IgD-negative memory B cell (primary cell): ENCODE measurements around the gene KIF3B. TPM values are rescaled to one million over a fixed set of nuclear protein-coding genes. Genes with fewer than 3 reads are reported as not detected.
"Not testable (repeated sequence)": the region's sequence is repeated elsewhere in the genome, so short reads cannot be mapped to it uniquely, and the experiment has no call there.

Experiments
- H3K27ac Mint-ChIP-seq, 3 donors: one replicate each; pipeline ENCODE4 v1.8.0; 2020 to 2022; ENCODE audit warnings: mild to moderate bottlenecking in 3 of 3, mixed read lengths in 3 of 3, moderate library complexity in 1 of 3
- H3K27me3 Mint-ChIP-seq: one replicate; pipeline ENCODE4 v1.8.0; 2021; ENCODE audit warnings: mixed read lengths
- H3K36me3 Mint-ChIP-seq: one replicate; pipeline ENCODE4 v1.8.0; 2020; ENCODE audit warnings: mild to moderate bottlenecking, mixed read lengths
- H3K4me1 Mint-ChIP-seq, 3 donors: one replicate each; pipeline ENCODE4 v1.8.0; 2020 to 2022; ENCODE audit warnings: mixed read lengths in 3 of 3, mild to moderate bottlenecking in 1 of 3
- H3K4me3 Mint-ChIP-seq, 4 donors: one replicate each; pipeline ENCODE4 v1.8.0; 2020 to 2022; ENCODE audit warnings: mild to moderate bottlenecking in 4 of 4, mixed read lengths in 4 of 4, moderate library complexity in 3 of 4
- H3K9me3 Mint-ChIP-seq, 3 donors: one replicate each; pipeline ENCODE4 v1.8.0; 2020 to 2021; ENCODE audit warnings: mixed read lengths in 3 of 3, mild to moderate bottlenecking in 1 of 3
- polyA plus RNA-seq: library from polyadenylated mRNA; unstranded; fragments of 300-500 nt; fragmentation: Illumina TruSeq; gene quantifications from one replicate; pipeline ENCODE4 v1.2.3, GENCODE V29; 2021

Gene KIF3B
- polyA plus RNA-seq, 1 donor from 2014 or later, result 6.9 TPM

- H3K27ac Mint-ChIP-seq, H3K4me3 Mint-ChIP-seq, H3K9me3 Mint-ChIP-seq, H3K27me3 Mint-ChIP-seq, H3K4me1 Mint-ChIP-seq: not testable (repeated sequence)
- peaks cover 11% of the 10 kb centered on the region for H3K36me3 Mint-ChIP-seq
These were observed 44.8 kb downstream of the KIF3B start for GRCh38 chr20:32322260-32322659.

GRCh38 chr20:32323761-32324160, 46.3 kb downstream of the KIF3B start:
- not testable (repeated sequence) for H3K9me3 Mint-ChIP-seq, H3K27ac Mint-ChIP-seq, H3K27me3 Mint-ChIP-seq, H3K4me1 Mint-ChIP-seq, H3K4me3 Mint-ChIP-seq
- peaks cover 15% of the 10 kb centered on the region for H3K36me3 Mint-ChIP-seq

- Mint-ChIP-seq H3K9me3 (no peaks in the 10 kb centered on the region), H3K4me3 (no peak overlapping the region), H3K4me1 (peaks cover 0 to 4% (median 2%) of the 10 kb centered on the region in 3 donors), H3K36me3 (peaks cover 10% of the 10 kb centered on the region), H3K27me3 (no peaks in the 10 kb centered on the region), H3K27ac (peak overlapping the region in 1 of 3 donors; percentile 16)
These were observed 48.5 kb downstream of the KIF3B start for GRCh38 chr20:32325706-32326503.

- Mint-ChIP-seq H3K27ac (peak overlapping the region in 1 of 3 donors; percentile 16), H3K4me3 (no peak overlapping the region), H3K36me3 (peaks cover 8% of the 10 kb centered on the region), H3K4me1 (peaks cover 0 to 3% (median under 1%) of the 10 kb centered on the region in 3 donors), H3K9me3 (no peaks in the 10 kb centered on the region), H3K27me3 (no peaks in the 10 kb centered on the region)
These were observed 49.0 kb downstream of the KIF3B start for GRCh38 chr20:32326504-32326845.

DNA sequence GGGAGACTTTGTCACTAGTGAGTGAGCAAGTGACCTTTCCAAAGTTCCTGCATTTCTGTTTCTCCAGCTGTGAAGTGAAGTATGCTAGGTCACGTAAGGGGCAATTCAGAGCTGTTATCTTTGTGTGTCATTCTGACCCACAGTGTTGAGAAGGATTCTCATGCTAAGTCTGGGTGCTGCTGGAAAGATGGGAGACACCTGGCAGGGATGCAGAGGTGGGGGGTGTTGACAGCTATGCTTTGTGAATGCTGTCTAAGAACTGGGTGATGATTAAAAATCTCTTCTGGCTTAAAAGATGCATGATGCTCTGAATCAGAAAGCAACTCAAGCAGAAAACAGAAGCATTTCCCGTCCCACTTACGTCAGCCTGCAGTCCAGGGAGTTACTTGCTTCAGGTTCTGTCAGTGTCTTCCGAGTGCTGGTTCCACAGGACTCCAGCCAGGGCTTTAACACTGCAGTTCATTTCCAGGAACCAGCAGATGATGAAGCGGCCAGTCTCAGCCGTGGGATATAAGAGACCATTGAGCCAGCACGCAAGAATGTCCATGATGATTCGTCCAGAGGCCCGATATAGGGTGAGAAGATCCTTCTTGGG, 49.7 kb downstream of the KIF3B start:
- Mint-ChIP-seq H3K4me3 (no peak overlapping the region), H3K27ac (no peak overlapping the region), H3K27me3 (no peaks in the 10 kb centered on the region), H3K36me3 (peaks cover 8% of the 10 kb centered on the region), H3K4me1 (peaks cover 3 to 6% (median 4%) of the 10 kb centered on the region in 3 donors), H3K9me3 (no peaks in the 10 kb centered on the region)

DNA sequence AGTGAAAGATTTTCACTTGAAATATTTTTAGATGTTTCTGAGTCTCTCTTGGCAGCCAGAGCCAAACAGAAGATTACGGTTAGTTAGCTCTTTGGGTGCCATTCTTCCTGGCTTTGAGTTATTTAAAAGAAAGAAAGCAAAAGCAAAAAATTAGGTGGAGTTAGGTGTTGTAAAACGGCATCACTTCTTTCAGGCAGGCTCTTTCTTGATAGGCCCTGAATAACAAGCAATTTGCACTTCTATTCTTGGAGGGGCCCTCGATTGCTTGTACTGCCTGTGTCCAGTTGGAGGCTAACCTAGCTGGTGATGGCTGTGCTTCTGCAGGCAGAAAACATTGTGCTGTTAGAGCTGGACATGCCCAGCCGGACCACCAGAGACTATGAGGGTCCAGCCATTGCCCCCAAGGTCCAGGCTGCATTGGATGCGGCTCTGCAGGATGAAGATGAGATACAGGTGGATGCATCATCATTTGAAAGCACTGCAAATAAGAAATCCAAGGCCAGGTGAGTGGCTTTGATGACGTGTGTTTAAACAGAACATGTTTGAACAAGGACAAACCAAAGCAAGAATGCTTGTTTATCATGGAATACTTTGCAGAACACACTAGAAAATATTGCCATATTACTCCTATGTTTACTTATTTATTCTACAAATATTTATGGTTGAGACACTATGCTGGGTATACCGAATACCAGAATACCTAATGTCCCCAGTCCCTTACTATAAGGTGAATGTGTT, 52.5 kb downstream of the KIF3B start:
- H3K36me3 Mint-ChIP-seq, result peaks cover 8% of the 10 kb centered on the region
- H3K27ac Mint-ChIP-seq, result peak overlapping the region in 1 of 3 donors; percentile 19

GRCh38 chr20:32330555-32330897, 53.1 kb downstream of the KIF3B start:
- peaks cover 8% of the 10 kb centered on the region for H3K36me3 Mint-ChIP-seq
- H3K27ac Mint-ChIP-seq, result peak overlapping the region in 1 of 3 donors; percentile 19
- H3K27me3 Mint-ChIP-seq, result no peaks in the 10 kb centered on the region
- no peaks in the 10 kb centered on the region for H3K9me3 Mint-ChIP-seq
- H3K4me1 Mint-ChIP-seq, result peaks cover 22 to 30% (median 25%) of the 10 kb centered on the region in 3 donors
- H3K4me3 Mint-ChIP-seq, result no peak overlapping the region

More for the DNA sequence above, 52.5 kb downstream of the KIF3B start:
- no peaks in the 10 kb centered on the region for H3K9me3 Mint-ChIP-seq
- no peaks in the 10 kb centered on the region for H3K27me3 Mint-ChIP-seq
- no peak overlapping the region for H3K4me3 Mint-ChIP-seq
- peaks cover 22 to 30% (median 25%) of the 10 kb centered on the region in 3 donors for H3K4me1 Mint-ChIP-seq

GRCh38 chr20:32332614-32333013, 55.2 kb downstream of the KIF3B start:
- Mint-ChIP-seq H3K9me3 (no peaks in the 10 kb centered on the region), H3K27me3 (no peaks in the 10 kb centered on the region), H3K36me3 (peaks cover 4% of the 10 kb centered on the region), H3K4me1 (peaks cover 28 to 34% (median 30%) of the 10 kb centered on the region in 3 donors), H3K4me3 (no peak overlapping the region), H3K27ac (peak overlapping the region in 2 of 3 donors; percentile 10 to 76)

DNA sequence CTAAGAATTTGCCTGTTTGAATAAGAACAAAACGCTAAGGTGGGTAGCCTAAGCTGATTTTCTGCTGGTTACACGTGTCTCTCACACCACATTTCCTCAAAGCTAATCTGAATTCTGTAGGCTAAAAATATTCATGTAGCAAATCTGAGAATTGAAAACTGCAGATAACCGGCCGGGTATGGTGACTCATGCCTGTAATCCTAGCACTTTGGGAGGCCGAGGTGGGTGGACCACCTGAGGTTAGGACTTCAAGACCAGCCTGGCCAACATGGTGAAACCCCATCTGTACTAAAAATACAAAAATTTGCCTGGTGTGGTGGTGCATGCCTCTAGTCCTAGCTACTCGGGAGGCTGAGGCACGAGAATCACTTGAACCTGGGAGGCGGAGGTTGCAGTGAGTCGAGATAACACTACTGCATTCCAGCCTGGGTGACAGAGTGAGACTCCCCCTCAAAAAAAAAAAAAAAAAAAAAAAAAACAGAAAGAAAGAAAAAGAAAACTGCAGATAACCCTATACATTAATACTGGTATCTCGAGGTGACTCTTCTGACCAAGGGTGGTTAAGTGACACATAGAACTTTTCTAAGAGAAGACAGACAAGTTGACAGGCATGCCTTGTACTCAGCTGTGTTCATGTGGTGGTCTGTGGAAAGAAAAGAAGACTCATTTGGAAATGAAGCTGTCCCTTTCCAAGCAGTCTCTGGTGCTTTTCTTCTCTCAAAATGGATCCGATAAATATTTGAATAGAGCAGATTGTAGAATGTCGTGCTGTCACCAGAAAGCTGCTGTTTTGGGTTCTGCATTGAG, 55.9 kb downstream of the KIF3B start:
- no peaks in the 10 kb centered on the region for H3K9me3 Mint-ChIP-seq

DNA sequence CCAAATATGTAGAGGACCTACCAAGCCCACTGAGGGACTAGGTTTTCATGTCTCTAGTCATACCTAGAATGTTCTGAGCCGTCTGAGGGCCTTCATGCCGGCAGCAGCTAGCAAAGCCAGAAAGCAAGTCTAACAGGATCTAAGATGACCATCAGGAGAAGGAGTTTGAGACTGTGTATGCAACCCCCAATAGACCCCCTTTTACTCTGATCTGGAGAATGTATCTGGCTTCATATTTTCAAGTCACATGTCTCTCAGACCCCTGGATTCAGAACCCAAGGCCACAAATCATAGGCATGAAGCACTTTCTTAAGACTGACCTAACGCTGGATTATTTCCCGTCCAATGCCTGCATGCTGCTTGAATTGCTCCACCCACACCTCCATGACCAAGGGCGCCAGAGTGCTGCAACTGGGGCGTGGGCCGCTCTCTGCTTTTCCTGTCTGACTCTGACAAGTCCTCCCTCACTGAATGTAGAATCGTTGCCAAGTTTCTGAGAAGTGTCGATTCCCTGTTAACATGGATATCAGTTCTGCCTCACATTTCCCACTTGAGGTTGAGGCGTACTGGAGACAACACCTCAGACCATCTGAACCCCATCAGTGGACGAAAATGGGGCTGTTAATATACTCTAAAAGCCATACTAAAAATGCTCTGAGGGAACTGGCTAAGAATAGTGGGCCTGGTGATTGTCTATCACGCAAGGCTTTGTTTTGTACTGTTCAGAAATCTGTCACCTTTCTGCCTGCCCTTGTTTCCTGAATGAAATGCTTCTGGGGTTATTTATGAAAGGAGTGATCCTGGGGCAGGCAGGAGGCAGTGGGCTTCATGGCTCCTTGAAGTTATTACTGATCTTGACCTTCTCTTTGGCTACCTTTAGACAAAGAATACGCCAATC, 56.8 kb downstream of the KIF3B start:
- H3K36me3 Mint-ChIP-seq, result peaks cover 2% of the 10 kb centered on the region
- peaks cover 30 to 34% (median 33%) of the 10 kb centered on the region in 3 donors for H3K4me1 Mint-ChIP-seq
- peak overlapping the region; percentile 5 to 89 (median 56) for H3K4me3 Mint-ChIP-seq
- H3K9me3 Mint-ChIP-seq, result no peaks in the 10 kb centered on the region
- H3K27ac Mint-ChIP-seq, result peak overlapping the region; percentile 36 to 80 (median 71)
- H3K27me3 Mint-ChIP-seq, result no peaks in the 10 kb centered on the region

More for the DNA sequence above, 55.9 kb downstream of the KIF3B start:
- Mint-ChIP-seq H3K4me1 (peaks cover 30 to 34% (median 33%) of the 10 kb centered on the region in 3 donors), H3K4me3 (peak overlapping the region in 3 of 4 donors; percentile 31 to 89 (median 80)), H3K36me3 (peaks cover 4% of the 10 kb centered on the region), H3K27me3 (no peaks in the 10 kb centered on the region), H3K27ac (peak overlapping the region; percentile 36 to 80 (median 71))

DNA sequence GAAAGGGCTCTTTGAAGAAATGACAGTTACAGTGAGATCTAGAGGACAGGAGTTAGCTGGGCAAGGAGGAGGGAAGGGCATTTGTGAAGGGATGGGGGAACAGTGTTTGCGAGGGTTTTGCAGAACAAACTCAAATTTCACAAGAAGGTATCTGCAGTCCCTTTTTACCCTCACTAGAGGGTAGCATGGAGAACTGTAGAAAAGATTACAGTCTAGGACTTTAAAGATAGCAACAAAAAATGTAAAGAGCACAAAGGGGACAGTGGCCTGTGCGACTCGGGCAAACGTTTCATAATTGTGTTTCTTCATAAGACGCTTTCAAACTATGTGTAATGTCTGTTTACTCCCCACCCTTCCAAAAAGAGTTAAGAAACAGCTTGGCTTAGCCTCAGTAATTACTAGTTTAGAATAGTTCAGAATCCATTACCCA, 59.5 kb downstream of the KIF3B start:
- Mint-ChIP-seq H3K4me1 (peaks cover 30 to 35% (median 31%) of the 10 kb centered on the region in 3 donors), H3K27ac (peak overlapping the region in 2 of 3 donors; percentile 4 to 11), H3K4me3 (no peak overlapping the region), H3K27me3 (no peaks in the 10 kb centered on the region), H3K9me3 (no peaks in the 10 kb centered on the region), H3K36me3 (peaks cover 4% of the 10 kb centered on the region)

GRCh38 chr20:32337937-32338661, 60.6 kb downstream of the KIF3B start:
- Mint-ChIP-seq H3K4me3 (no peak overlapping the region), H3K4me1 (peaks cover 19 to 26% (median 20%) of the 10 kb centered on the region in 3 donors), H3K27ac (no peak overlapping the region), H3K36me3 (peaks cover 4% of the 10 kb centered on the region), H3K9me3 (no peaks in the 10 kb centered on the region), H3K27me3 (no peaks in the 10 kb centered on the region)

- Mint-ChIP-seq H3K9me3 (no peaks in the 10 kb centered on the region), H3K27ac (no peak overlapping the region), H3K36me3 (peaks cover 4% of the 10 kb centered on the region), H3K4me1 (peaks cover 17 to 24% (median 18%) of the 10 kb centered on the region in 3 donors), H3K27me3 (no peaks in the 10 kb centered on the region), H3K4me3 (no peak overlapping the region)
These were observed 61.2 kb downstream of the KIF3B start for GRCh38 chr20:32338665-32339064.
